Left kidney (tissue), 2 donors: ENCODE measurements around the gene DYRK1A. TPM values are rescaled to one million over a fixed set of nuclear protein-coding genes. Genes with fewer than 3 reads are reported as not detected.
"Not testable (repeated sequence)": the region's sequence is repeated elsewhere in the genome, so short reads cannot be mapped to it uniquely, and the experiment has no call there.

Source experiments
- DNase-seq: peaks from one replicate; pipeline ENCODE4 v3.0.0-alpha.2; 2013
- polyA plus RNA-seq: library from polyadenylated mRNA; unstranded; fragments of 120-200 nt; gene quantifications from one replicate; pipeline ENCODE4 v1.2.1, GENCODE V29; 2013; ENCODE audit not compliant: insufficient read length

DYRK1A gene
- polyA plus RNA-seq, 1 donor, result 77.0 TPM

- DNase-seq, result no peak
These were observed 118.2 kb downstream of the DYRK1A start for GRCh38 chr21:37484535-37485474.

GRCh38 chr21:37489553-37489952 lies 123.0 kb downstream of the DYRK1A start:
- no peak for DNase-seq

GRCh38 chr21:37490084-37490483 lies 123.5 kb downstream of the DYRK1A start:
- DNase-seq, result no peak

- DNase-seq, result no peak
These were observed 130.4 kb downstream of the DYRK1A start for GRCh38 chr21:37496972-37497371.

DNA sequence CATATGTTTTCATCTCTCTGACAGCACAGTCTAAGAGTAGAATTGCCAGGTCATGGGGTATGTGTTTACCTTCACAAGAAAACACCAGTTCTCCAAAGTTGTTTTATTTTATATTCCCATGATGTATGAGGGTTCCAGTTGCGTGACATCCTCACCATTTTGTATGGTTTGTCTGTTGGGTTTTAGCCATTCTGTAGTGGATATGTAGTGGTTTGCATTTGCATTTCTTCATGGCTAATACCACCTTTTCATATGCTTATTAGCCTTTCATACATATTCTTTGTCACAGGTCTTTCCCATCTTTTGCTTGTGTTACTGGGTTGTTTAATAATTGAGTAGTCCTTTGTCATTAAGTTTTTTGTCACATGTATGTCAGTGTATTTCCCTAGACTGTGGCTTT lies 132.1 kb downstream of the DYRK1A start:
- no peak for DNase-seq

- DNase-seq, result no peak
These were observed 136.4 kb downstream of the DYRK1A start for GRCh38 chr21:37502947-37503346.

DNA sequence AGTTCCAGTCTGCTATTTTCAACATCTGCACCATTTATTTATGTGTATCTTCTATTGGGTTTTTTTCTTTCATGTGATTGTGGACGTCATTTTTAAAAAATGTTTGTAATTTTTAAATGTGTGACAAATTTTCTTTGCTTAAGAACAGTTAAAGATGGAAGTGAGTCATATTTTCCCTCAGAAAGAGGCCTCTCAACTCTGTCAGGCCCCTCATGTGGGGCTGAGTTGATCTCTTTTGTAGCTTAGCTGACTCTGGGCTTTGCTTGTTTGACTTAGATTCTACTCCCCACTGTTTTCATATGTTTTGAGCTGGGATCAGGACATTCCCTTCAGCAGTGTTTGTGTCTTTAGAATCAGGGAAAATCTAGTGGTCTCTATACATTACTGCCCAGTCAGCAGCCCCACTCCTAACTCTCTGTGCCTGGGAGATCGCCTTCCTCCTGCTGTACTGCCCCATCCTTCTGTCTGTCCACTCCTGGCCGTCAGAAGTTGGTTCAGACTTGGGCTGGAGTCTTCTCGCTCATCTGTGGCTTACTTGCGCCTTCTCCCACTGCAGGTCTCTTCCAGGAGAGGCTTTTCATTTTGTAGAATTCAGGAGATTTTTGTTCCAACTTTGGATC lies 137.4 kb downstream of the DYRK1A start:
- DNase-seq, result no peak

DNA sequence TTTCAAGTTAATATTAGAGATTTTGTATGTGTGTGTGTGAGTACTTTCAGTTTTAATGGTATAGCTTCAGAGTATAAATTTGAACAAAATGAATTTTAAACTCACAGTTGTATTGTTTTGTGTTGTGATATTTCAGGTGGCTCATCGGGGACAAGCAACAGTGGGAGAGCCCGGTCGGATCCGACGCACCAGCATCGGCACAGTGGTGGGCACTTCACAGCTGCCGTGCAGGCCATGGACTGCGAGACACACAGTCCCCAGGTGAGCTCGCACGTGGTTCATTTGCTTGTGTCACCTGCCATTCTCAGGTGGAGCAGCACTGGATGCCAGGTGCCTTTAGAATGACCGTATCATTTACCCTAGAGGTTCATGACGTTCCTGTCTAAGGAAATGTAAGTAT lies 139.4 kb downstream of the DYRK1A start:
- DNase-seq, result no peak

DNA sequence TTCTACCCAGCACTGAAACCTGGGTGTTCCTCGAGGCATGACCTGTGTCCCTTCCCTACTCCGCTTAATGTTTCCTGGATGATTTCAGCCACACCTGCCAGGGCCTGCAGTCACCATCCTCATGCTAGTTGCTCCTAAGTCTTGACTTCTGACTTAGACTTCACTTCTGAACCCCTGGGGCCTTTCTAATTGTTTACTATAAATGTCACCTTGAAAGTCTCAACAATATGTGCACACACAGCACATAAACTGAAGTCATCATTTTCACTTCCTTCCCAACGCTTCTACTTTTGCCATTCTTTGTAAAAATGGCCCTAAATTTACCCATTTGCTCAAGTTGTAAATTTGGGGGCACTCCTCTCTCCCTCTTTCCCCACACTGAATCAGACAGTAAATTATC lies 141.1 kb downstream of the DYRK1A start:
- no peak for DNase-seq

DNA sequence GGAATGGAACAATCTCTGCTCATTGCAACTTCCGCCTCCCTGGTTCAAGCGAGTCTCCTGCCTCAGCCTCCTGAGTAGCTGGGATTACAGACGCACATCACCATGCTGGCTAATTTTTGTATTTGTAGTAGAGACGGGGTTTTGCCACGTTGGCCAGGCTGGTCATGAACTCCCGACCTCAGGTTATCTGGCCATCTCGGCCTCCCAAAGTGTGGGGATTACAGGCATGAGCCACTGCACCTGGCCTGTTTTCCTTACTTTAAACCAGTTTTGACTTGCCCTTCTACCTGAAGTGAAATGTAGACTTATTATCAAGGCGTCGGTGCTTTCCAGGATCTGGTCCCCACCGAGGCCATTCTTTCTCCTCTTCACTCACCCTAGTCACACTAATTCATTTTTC lies 141.8 kb downstream of the DYRK1A start:
- DNase-seq, result no peak

DNA sequence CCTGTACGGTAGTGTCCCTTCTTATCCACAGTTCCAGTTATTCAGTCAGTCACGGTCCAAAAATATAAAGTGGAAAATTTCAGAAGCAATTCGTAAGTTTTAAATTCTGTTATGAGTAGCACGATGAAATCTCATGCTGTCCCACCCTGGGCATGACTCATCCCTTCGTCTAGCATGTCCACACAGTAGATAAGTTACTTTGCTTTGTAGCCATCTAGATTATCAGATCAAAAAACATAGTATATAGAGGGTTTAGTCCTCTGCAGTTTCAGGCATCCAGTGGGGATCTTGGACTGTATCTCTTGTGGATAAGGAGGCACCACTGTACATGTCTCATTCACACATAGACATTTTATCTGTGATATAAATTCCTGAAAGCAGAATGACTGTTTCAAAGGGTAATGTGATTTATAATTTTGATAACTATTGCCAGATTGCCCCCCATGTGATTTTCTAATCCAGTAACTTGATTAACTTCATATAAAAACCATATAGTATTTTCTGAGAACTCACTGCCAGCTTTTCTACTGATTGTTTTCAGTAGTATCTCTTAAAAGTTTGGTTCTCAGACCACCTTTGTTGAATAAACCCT lies 143.3 kb downstream of the DYRK1A start:
- DNase-seq, result no peak

- no peak for DNase-seq
These were observed 145.3 kb downstream of the DYRK1A start for GRCh38 chr21:37511848-37512247.

GRCh38 chr21:37513383-37513782 lies 146.8 kb downstream of the DYRK1A start:
- no peak for DNase-seq

GRCh38 chr21:37514038-37514667 lies 147.6 kb downstream of the DYRK1A start:
- no peak for DNase-seq

DNA sequence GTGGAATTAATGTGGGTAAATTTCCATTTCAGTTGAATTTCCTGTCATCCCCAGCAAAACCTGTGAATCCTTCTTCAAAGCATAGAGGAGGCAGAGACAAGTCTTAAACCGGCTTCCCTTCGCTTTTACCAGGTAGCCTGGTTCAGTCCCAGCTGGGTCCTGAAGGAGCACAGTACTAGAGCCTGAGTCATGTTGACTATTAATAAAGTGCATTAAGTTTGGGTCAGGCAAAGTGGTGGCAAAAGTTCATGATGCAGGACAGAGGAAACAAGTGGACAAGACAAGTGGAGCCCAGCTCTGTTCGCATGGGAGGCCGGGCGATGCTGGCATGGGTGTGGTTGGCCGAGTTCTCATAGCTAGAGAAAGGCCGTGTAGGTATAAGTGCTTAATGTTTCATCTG lies 150.4 kb downstream of the DYRK1A start:
- DNase-seq, result no peak

- no peak for DNase-seq
These were observed 154.2 kb downstream of the DYRK1A start for GRCh38 chr21:37520801-37521200.

GRCh38 chr21:37521658-37522057 lies 155.1 kb downstream of the DYRK1A start:
- DNase-seq, result no peak

DNA sequence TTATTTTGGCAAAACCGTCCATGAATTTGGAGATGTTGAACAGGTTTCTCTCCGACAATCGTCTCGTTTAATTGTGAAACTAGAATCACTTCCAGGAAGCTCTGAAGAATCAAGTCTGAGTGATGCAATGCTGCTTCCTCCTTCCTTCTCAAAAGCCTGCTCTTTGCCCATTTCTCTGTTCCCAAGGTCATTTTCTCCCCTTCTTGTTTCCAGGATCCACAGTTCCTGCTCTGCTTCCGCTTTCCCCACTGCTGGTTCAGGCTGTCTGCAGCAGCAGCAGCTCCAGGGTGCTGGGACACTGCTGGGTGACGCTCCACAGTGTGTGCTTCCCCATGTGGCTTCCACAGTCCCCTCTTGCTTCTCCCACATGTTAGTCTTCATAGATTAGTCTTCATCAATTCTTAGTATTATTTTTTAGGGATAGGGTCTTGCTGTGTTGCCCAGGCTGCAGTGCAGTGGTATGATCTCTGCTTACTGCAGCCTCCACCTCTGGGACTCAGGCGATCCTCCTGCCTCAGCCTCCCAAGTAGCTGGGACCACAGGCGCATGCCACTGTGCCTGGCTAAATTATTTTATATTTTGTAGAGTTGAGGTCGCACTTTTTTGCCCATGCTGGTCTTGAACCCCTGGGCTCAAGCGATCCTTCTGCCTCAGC lies 156.2 kb downstream of the DYRK1A start:
- DNase-seq, result no peak

DNA sequence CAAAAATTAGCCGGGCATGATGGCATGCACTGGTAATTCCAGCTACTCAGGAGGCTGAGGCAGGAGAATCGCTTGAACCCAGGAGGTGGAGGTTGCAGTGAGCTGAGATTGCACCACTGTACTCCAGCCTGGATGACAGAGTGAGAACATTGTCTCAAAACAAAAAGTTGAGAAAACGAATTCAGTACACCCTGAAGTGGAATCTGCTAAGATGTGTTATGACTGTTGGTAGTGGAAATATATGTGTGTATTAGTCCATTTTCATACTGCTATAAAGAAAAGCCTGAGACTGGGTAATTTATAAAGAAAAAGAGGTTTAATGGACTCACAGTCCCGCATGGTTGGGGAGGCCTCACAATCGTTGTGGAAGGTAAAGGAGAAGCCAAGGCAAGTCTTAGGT lies 158.4 kb downstream of the DYRK1A start:
- DNase-seq, result not testable (repeated sequence)

- DNase-seq, result no peak
These were observed 159.2 kb downstream of the DYRK1A start for GRCh38 chr21:37525810-37526209.

- DNase-seq, result no peak
These were observed 160.5 kb downstream of the DYRK1A start for GRCh38 chr21:37527103-37527502.

- DNase-seq, result no peak
These were observed 161.1 kb downstream of the DYRK1A start for GRCh38 chr21:37527716-37528115.
